Ascending aorta (tissue), 2 donors: ENCODE measurements around the gene MLLT11. TPM values are rescaled to one million over a fixed set of nuclear protein-coding genes. Genes with fewer than 3 reads are reported as not detected.

ENCODE experiments used
- DNase-seq, 2 donors: peaks; one replicate each; pipeline ENCODE4 v3.0.0-alpha.2; 2019; ENCODE audit warnings: low spot score in 2 of 2
- H3K27ac ChIP-seq, 2 donors: fragments of 200-600 bp; sonication (generic); one replicate each; pipeline ENCODE4 v1.5.1; 2016 to 2017; ENCODE audit warnings: mild to moderate bottlenecking in 1 of 2
- H3K27me3 ChIP-seq: fragments of 200-600 bp; sonication (generic); one replicate; pipeline ENCODE4 v1.5.1; 2017
- H3K36me3 ChIP-seq, 2 donors: fragments of 200-600 bp; sonication (generic); one replicate each; pipeline ENCODE4 v1.5.1; 2016
- H3K4me1 ChIP-seq, 2 donors: fragments of 200-600 bp; sonication (generic); one replicate each; pipeline ENCODE4 v1.5.1; 2016 to 2017; ENCODE audit warnings: mild to moderate bottlenecking in 1 of 2
- H3K4me3 ChIP-seq, 2 donors: fragments of 200-600 bp; sonication (generic); one replicate each; pipeline ENCODE4 v1.5.1; 2016 to 2017; ENCODE audit warnings: mild to moderate bottlenecking in 1 of 2
- H3K9me3 ChIP-seq, 2 donors: fragments of 200-600 bp; sonication (generic); one replicate each; pipeline ENCODE4 v1.5.1; 2016
- CTCF ChIP-seq, 3 experiments: fragments of 200-600 bp in 2 of 3; fragments of 450-650 bp in 1 of 3; sonication (generic) in 2 of 3; IDR thresholded peaks; one replicate each; pipeline ENCODE4 v1.5.1; 2016 to 2019; ENCODE audit warnings: antibody characterized with exemption in 3 of 3, mild to moderate bottlenecking in 1 of 3, moderate library complexity in 1 of 3
- intact Hi-C: fragments of 100-400 bp; cut with DNase I; formaldehyde crosslinking; loops from one replicate; pipeline ENCODE4 v1.15.1; 2023
- total RNA-seq: library from RNA; depleted of rRNA; stranded (reverse); fragments of >200 nt; gene quantifications from one replicate; pipeline ENCODE4 v1.1.0, GENCODE V29; 2016

Gene MLLT11
- total RNA-seq: 3.6 TPM

GRCh38 chr1:151060007-151060656 lies at the start of gene MLLT11:
TSS of gene MLLT11 (plus strand) at chr1:151060397. CDS start at chr1:151067225, 6,828 bp downstream.
- Histone ChIP-seq H3K4me1 (peaks cover 0 to 37% of the 10 kb centered on the region in 2 donors), H3K36me3 (peaks cover 10 to 16% of the 10 kb centered on the region in 2 donors), H3K27ac (peak within 1 kb of the TSS; percentile 96), H3K27me3 (no peaks in the 10 kb centered on the region), H3K4me3 (peak within 1 kb of the TSS; percentile 83 to 93), H3K9me3 (no peaks in the 10 kb centered on the region)
- DNase-seq: peak in 1 of 2 donors; percentile 83
- intact Hi-C loops: no loop called here
- no peak for TF ChIP-seq CTCF (IDR thresholded peaks at IDR 0.05)

- no peak for DNase-seq
- TF ChIP-seq CTCF (IDR thresholded peaks at IDR 0.05): no peak
- no peaks in the 10 kb centered on the region for H3K27me3 ChIP-seq
- H3K9me3 ChIP-seq: no peaks in the 10 kb centered on the region
- no peaks in the 10 kb centered on the region for H3K36me3 ChIP-seq
- no peak overlapping the region for H3K4me3 ChIP-seq
- intact Hi-C loops: no loop called here
- peaks cover 3 to 27% of the 10 kb centered on the region in 2 donors for H3K4me1 ChIP-seq
- H3K27ac ChIP-seq: no peak overlapping the region
Observed at GRCh38 chr1:151011154-151011850, 48.9 kb upstream of the MLLT11 start.

GRCh38 chr1:151012684-151013471 lies 47.3 kb upstream of the MLLT11 start:
- intact Hi-C loops: no loop called here
- H3K4me3 ChIP-seq: no peak overlapping the region
- no peak for TF ChIP-seq CTCF (IDR thresholded peaks at IDR 0.05)
- peaks cover 3 to 5% of the 10 kb centered on the region in 2 donors for H3K36me3 ChIP-seq
- H3K9me3 ChIP-seq: no peaks in the 10 kb centered on the region
- H3K27ac ChIP-seq: peak overlapping the region; percentile 8 to 59
- no peaks in the 10 kb centered on the region for H3K27me3 ChIP-seq
- peaks cover 0 to 17% of the 10 kb centered on the region in 2 donors for H3K4me1 ChIP-seq
- DNase-seq: no peak

GRCh38 chr1:151013518-151013917 lies 46.7 kb upstream of the MLLT11 start:
- no peaks in the 10 kb centered on the region for H3K27me3 ChIP-seq
- no peaks in the 10 kb centered on the region for H3K9me3 ChIP-seq
- peaks cover 10% of the 10 kb centered on the region in 2 donors for H3K36me3 ChIP-seq
- DNase-seq: no peak
- H3K4me1 ChIP-seq: peaks cover 0 to 17% of the 10 kb centered on the region in 2 donors
- H3K4me3 ChIP-seq: no peak overlapping the region
- no peak for TF ChIP-seq CTCF (IDR thresholded peaks at IDR 0.05)
- H3K27ac ChIP-seq: peak overlapping the region; percentile 8 to 59
- intact Hi-C loops: no loop called here

GRCh38 chr1:151024540-151025146 lies 35.6 kb upstream of the MLLT11 start:
- Histone ChIP-seq H3K27me3 (no peaks in the 10 kb centered on the region), H3K4me3 (no peak overlapping the region), H3K27ac (peak overlapping the region; percentile 27 to 28), H3K9me3 (no peaks in the 10 kb centered on the region), H3K36me3 (peaks cover 34 to 43% of the 10 kb centered on the region in 2 donors), H3K4me1 (no peaks in the 10 kb centered on the region)
- TF ChIP-seq CTCF (IDR thresholded peaks at IDR 0.05): peak; percentile 64 to 83 (median 80)
- peak in 1 of 2 donors; percentile 92 for DNase-seq
- intact Hi-C loops: loop anchor here (1.0 to 5.0 kb wide), 3 partner anchors 35 to 132 kb away; partner anchors contain the start of genes CDC42SE1, GABPB2 and TNFAIP8L2
